A204.1 (cell line): Measurements from ENCODE around the gene ATP5MK.
"Not testable (repeated sequence)": the region's sequence is repeated elsewhere in the genome, so short reads cannot be mapped to it uniquely, and the experiment has no call there.

Experiments
- FAIRE-seq: peaks from 2 replicates; lab custom pipeline; 2012; peaks lifted over from hg19 to GRCh38; lab: Jason Lieb, UNC

Gene ATP5MK, protein sequence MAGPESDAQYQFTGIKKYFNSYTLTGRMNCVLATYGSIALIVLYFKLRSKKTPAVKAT

DNA sequence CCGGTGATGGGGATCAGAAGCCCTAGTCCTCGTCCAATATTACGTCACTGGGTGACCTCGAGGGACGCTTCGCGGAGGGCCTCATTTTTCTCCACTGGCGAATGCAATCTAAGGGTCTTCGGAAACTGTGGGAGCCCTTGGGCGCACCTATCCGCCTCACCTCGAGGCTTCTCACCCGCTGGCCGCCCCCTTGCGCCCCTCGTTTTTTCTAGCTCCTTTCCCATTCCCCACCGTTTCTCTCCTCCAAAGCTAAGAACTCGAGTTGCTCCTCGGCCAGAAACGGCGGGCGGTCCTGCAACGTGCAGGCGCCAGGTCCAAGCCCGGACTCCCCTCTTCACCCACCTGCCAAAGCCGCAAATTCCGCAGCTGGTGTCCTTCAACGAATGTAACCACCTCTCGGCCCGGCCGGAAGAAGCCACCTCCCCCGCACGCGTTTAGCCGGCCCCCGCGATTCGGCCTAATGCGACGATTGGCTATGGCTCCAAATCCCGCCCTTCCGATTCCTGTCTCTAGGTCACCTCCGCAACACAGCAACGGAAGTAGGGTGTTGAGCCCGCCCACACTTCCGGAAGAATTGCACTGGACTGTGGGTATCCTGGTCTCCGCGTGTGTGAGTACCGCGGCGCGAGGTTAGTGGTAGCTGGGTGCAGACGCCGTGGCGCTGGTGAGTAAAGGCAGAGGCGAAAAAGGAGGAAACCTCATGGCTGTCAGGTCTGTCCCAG, at the start of gene ATP5MK, which contains the start of gene PDCD11:
ATP5MK (minus strand) TSS at position 409 of the 722 bp plus-strand sequence. CDS start 4,018 bp downstream, outside the sequence.
PDCD11 (plus strand) TSS at position 560 of the 722 bp plus-strand sequence. CDS start 1,801 bp downstream, outside the sequence.
- peak; percentile 98 for FAIRE-seq

GRCh38 chr10:103445366-103445765, 49.1 kb upstream of the ATP5MK start:
- no peak for FAIRE-seq

- no peak for FAIRE-seq
These were observed 48.2 kb upstream of the ATP5MK start for GRCh38 chr10:103444478-103444877.

- FAIRE-seq = no peak
These were observed 47.4 kb upstream of the ATP5MK start for GRCh38 chr10:103443475-103444185.

GRCh38 chr10:103442031-103442461, 45.8 kb upstream of the ATP5MK start:
- FAIRE-seq = no peak

- no peak for FAIRE-seq
These were observed 45.3 kb upstream of the ATP5MK start for GRCh38 chr10:103441611-103442010.

- FAIRE-seq = no peak
These were observed 44.9 kb upstream of the ATP5MK start for GRCh38 chr10:103441206-103441605.

- no peak for FAIRE-seq
These were observed 44.1 kb upstream of the ATP5MK start for GRCh38 chr10:103440416-103440815.

DNA sequence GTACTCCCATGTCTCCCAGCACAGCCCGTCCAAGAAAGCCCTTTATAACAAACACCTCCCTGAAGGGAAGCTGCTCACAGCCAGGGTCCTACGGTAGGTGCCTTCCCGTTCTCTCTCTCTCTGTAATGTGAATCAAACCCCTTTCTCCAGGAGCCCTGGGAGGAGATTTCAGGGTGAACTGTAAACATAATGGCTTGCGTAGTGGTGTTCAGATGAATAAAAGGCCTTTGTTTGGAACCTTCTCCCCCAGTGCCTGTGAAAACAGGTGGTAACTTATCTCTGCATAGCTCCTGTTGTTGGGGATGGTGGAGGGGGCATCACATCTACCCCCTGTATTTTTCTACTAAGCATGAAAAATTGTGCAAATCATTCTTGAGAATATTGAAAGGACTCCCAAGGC, 43.5 kb upstream of the ATP5MK start:
- no peak for FAIRE-seq

GRCh38 chr10:103433858-103434257, 37.6 kb upstream of the ATP5MK start:
- FAIRE-seq = no peak

DNA sequence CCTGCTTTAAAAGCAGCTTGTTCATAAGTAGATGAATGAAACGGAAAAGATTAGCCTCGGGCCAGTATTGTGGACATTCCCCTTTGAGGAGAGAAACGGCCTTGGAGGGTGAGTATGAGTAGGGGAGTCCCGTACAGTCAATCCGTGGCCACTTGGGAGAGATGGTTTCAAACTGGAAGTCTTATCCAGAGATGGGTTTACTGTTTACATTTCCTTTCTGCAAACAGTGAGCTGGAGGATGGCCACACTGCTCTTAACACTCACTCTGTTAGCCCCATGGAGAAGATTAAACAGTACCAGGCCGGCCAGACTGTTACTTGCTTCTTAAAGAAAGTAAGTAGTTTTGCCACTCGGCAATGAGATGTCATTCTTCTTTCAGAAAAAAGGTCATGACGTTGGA, 35.6 kb upstream of the ATP5MK start:
- no peak for FAIRE-seq

DNA sequence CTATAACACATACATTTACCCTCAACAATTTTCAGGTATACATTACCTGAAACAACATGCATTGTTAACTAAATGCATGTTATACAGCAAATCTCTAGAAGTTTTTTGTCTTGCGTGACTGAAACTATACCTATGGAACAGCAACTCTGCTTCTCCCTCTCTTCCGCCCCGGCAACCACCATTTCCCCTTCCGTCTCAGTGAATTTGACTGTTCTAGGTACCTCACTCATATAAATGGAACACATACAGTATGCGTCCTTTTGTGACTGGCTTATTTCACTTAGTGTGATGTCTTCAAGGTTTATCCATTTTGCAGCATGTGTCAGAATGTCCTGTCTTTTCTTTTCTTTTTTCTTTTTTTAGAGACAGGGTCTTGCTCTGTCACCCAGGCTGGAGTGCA, 33.4 kb upstream of the ATP5MK start:
- FAIRE-seq = no peak

DNA sequence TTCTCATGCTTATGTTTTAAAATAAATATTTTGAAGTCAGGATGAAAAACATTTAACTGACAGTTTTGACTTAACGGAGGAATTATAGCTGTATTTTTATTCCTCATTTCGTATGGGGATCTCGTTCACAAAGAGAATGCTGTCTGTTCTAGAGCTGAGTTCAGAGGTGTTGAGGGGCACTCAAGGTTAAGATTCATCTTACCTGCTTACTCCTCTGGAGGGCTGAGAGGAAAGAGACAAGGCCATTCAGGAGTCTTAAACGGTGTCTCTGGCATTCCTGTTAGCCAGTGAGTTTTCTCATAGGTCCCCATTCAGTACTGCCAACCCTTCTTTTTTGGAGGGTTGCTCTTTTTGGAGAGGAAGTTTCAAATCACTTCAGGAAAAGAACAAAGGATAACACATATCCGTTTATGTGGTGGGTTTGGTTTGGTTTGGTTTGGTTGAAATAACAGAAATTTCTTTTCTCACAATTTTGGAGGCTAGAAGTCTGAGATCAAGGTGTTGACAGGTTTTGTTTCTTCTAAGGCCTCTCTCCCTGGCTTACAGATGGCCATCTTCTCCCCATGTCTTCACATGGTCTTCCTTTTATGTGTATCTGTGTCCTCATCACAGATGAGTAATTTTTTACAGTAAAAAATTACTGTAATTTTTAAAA, 32.8 kb upstream of the ATP5MK start:
- FAIRE-seq = no peak

GRCh38 chr10:103427866-103428265, 31.6 kb upstream of the ATP5MK start:
- no peak for FAIRE-seq

- FAIRE-seq = no peak
These were observed 27.5 kb upstream of the ATP5MK start for GRCh38 chr10:103423748-103424147.

DNA sequence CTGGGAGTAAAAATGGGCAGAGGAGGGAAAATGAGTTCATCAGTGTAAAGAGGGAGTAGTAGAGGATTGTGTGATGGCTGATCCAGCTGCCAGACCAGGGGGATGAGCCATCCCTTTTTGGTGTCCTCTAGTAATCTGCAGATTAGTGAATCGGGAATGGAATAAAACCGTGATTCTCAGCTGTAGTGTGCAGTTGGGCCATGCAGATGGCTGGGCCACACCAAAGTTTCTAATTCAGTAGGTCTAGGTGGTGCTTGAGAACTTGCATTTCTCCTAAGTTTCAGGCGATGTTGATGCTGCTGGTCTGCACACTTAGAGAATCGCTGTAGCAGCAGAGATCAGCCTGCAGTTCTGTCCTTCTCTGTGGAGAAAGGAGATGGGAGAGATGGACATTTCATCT, 22.8 kb upstream of the ATP5MK start:
- FAIRE-seq = no peak

DNA sequence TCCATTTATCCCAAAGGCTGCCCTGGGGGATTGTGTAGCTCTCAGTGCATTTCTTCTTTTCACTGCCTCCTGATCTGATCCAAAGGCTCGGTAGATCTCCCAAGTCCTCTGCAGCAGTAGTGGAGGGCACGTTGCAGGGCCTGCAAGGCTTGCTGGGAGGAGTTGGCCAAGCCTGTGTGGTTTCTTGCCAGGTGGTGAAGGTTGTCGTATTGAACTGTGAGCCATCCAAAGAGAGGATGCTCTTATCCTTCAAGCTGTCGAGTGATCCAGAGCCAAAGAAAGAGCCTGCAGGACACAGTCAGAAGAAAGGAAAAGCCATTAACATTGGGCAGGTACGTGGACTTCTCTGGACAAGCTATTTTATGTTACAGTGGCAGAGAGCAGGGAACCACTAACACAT, 21.3 kb upstream of the ATP5MK start:
- FAIRE-seq = no peak

- not testable (repeated sequence) for FAIRE-seq
These were observed 20.8 kb upstream of the ATP5MK start for GRCh38 chr10:103417148-103417469.

- FAIRE-seq = peak; percentile 82
These were observed 20.3 kb upstream of the ATP5MK start for GRCh38 chr10:103416436-103417147.

DNA sequence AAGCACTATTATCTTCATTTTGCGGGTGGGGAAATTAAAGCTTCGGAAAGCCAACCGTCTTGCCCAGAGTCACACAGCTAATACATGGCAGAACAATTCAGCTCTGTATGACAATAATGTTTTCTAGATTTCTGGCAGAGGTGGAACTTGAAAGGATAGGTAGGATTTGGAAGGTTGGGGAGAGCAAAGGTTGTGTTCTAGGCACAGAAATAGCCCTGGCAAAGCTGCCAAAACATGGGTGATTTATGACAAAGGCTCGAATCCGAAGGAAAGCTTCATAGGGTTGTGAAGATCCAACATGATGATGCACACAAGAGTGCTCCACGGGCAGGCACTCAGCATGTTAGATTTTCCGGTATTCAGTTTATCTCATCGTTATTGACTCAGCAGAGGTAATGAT, 19.3 kb upstream of the ATP5MK start:
- FAIRE-seq = no peak

DNA sequence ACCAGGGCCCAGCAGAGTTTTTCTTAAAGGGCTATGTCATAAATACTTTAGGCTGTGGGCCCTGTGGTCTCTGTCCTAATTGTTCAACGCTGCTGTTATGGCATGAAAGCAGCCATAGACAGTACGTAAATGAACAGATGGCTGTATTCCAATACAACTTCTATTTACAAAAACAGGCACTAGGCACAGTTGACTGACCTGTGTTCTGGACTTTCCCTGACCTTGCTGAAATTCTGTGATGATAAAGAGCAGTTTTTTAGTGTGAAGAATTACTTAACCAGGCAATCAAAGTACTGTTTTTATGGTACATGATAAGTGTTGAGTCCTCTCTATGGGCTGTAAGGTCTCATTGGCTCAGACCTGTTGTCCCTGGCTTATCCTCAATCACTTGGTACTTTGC, 17.3 kb upstream of the ATP5MK start:
- no peak for FAIRE-seq

DNA sequence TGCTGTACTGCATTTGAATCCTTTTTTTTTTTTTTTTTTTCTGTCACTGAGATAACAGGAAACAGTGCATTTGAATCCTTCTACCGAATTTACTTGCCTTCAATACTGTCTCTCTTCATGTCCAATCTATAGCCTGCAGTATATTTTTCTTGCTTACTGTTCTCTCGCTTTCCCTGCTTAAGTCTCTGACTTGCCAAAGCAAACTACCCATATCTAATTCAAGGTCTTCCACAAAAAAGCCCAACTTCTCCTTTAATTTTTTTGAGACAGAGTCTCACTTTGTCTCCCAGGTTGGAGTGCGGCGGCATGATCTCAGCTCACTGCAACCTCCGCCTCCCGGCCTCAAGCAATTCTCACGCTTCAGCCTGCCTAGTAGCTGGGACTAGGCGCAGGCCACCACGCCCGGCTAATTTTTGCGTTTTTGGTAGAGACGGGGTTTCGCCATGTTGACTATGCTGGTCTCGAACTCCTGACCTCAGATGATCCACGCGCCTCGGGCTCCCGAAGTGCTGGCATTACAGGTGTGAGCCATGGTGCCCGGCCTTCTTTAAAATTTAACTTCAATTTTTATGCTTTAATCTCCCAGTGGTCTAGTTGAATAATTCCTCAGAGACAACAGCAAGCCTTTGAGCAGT, 1.0 kb upstream of the ATP5MK start:
- no peak for FAIRE-seq
